Upper lobe of left lung (tissue), 6 donors: Measurements from ENCODE around the gene SUN1. TPM values are rescaled to one million over a fixed set of nuclear protein-coding genes. Genes with fewer than 3 reads are reported as not detected.

Source experiments
- ATAC-seq, 2 donors: fragments of 200-7000 bp; cut with Tn5 transposase; one replicate each; pipeline ENCODE4 v1.9.1; 2022; ENCODE audit warnings: mild to moderate bottlenecking in 2 of 2, moderate library complexity in 2 of 2; ENCODE audit not compliant: low FRiP score in 2 of 2
- DNase-seq, 2 donors: peaks; one replicate each; pipeline ENCODE4 v3.0.0-alpha.2; 2019 to 2020
- H3K27ac ChIP-seq, 4 donors: fragments of 200-600 bp; sonication (generic); one replicate each; pipeline ENCODE4 v1.5.1; 2016 to 2019
- H3K27me3 ChIP-seq, 4 donors: fragments of 200-600 bp; sonication (generic); one replicate each; pipeline ENCODE4 v1.5.1; 2017 to 2019
- H3K36me3 ChIP-seq, 4 donors: fragments of 200-600 bp; sonication (generic); one replicate each; pipeline ENCODE4 v1.5.1; 2016 to 2019
- H3K4me1 ChIP-seq, 4 donors: fragments of 200-600 bp; sonication (generic); one replicate each; pipeline ENCODE4 v1.5.1; 2018 to 2019
- H3K4me3 ChIP-seq, 4 donors: fragments of 200-600 bp; sonication (generic); one replicate each; pipeline ENCODE4 v1.5.1; 2017 to 2019; ENCODE audit warnings: mild to moderate bottlenecking in 2 of 4, moderate library complexity in 1 of 4
- H3K9me3 ChIP-seq, 4 donors: fragments of 200-600 bp; sonication (generic); one replicate each; pipeline ENCODE4 v1.5.1; 2018 to 2019
- EP300 ChIP-seq, 4 donors: sonication (generic); formaldehyde crosslinking; IDR thresholded peaks; one replicate each; pipeline ENCODE4 v1.5.1; 2017; ENCODE audit warnings: antibody characterized with exemption in 4 of 4, control low read depth in 2 of 4
- POLR2A ChIP-seq, 4 donors: fragments of 450-650 bp; IDR thresholded peaks; one replicate each; pipeline ENCODE4 v1.5.1; 2016 to 2017; ENCODE audit warnings: antibody characterized with exemption in 4 of 4, mild to moderate bottlenecking in 2 of 4
- POLR2AphosphoS5 ChIP-seq, 2 donors: sonication (generic); formaldehyde crosslinking; IDR thresholded peaks; one replicate each; pipeline ENCODE4 v1.5.1; 2017; ENCODE audit warnings: antibody characterized with exemption in 2 of 2
- WGBS, 2 donors: methylation state at CpG; one replicate each; pipeline ENCODE4 v1.1.5; 2017 to 2018; 5-methylcytosine and 5-hydroxymethylcytosine counted together
- total RNA-seq, 6 donors: library from RNA; depleted of rRNA in 4 of 6; stranded (reverse); fragments of >200 nt in 4 of 6; gene quantifications; one replicate each; pipeline versions ENCODE4 v1.1.0 to v1.2.1, GENCODE V29; 2016 to 2021
- TF ChIP-seq, protein P1 (sequence below), 6 experiments: fragments of 450-650 bp in 4 of 6; fragments of 200-600 bp in 2 of 6; sonication (generic) in 2 of 6; IDR thresholded peaks; one replicate each; pipeline ENCODE4 v1.5.1; 2016 to 2019; ENCODE audit warnings: antibody characterized with exemption in 6 of 6
- donor health status: DM: no; HTN: no; CAD: no; lungs with moderate emphysema.
- donor health status: DM: no; HTN: yes; CAD: no; lungs with severe emphysema.

Gene SUN1
- total RNA-seq, 6 donors from 2014 or later: 107 to 196 (median 127) TPM

DNA sequence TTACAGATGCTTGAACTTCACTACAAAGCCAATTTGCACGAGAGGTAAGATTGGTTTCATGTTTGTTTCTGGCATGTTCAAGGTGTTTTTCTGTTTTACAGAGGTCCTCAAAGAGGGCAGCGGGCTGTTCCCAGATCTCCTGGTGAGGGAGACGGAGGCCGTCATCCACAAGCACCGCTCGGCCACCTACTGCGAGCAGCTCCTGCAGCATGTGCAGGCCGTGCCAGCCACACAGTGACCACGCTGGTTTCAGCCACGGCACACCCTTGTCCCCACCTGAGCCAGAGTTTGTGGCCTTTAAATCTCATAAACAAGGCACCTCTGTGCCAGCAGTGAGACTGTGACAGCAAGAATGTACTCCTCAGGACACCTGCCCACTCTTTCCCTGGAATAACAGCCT is 46.9 kb upstream of the SUN1 start:
- Histone ChIP-seq H3K27me3 (no peaks in the 10 kb centered on the region), H3K4me3 (no peak overlapping the region), H3K27ac (no peak overlapping the region), H3K9me3 (no peaks in the 10 kb centered on the region), H3K4me1 (peaks cover 0 to 5% (median 2%) of the 10 kb centered on the region in 4 donors), H3K36me3 (peaks cover 0 to 41% (median 23%) of the 10 kb centered on the region in 4 donors)
- 91 to 97% methylated on average over 9 to 10 of the region's 10 CpGs for WGBS, 2 donors
- TF ChIP-seq POLR2AphosphoS5 (IDR thresholded peaks at IDR 0.05) (no peak), POLR2A (IDR thresholded peaks at IDR 0.05) (no peak), EP300 (IDR thresholded peaks at IDR 0.05) (no peak)
- TF ChIP-seq, protein P1, sequence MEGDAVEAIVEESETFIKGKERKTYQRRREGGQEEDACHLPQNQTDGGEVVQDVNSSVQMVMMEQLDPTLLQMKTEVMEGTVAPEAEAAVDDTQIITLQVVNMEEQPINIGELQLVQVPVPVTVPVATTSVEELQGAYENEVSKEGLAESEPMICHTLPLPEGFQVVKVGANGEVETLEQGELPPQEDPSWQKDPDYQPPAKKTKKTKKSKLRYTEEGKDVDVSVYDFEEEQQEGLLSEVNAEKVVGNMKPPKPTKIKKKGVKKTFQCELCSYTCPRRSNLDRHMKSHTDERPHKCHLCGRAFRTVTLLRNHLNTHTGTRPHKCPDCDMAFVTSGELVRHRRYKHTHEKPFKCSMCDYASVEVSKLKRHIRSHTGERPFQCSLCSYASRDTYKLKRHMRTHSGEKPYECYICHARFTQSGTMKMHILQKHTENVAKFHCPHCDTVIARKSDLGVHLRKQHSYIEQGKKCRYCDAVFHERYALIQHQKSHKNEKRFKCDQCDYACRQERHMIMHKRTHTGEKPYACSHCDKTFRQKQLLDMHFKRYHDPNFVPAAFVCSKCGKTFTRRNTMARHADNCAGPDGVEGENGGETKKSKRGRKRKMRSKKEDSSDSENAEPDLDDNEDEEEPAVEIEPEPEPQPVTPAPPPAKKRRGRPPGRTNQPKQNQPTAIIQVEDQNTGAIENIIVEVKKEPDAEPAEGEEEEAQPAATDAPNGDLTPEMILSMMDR (IDR thresholded peaks at IDR 0.05): no peak
- DNase-seq: no peak
- no peak for ATAC-seq

DNA sequence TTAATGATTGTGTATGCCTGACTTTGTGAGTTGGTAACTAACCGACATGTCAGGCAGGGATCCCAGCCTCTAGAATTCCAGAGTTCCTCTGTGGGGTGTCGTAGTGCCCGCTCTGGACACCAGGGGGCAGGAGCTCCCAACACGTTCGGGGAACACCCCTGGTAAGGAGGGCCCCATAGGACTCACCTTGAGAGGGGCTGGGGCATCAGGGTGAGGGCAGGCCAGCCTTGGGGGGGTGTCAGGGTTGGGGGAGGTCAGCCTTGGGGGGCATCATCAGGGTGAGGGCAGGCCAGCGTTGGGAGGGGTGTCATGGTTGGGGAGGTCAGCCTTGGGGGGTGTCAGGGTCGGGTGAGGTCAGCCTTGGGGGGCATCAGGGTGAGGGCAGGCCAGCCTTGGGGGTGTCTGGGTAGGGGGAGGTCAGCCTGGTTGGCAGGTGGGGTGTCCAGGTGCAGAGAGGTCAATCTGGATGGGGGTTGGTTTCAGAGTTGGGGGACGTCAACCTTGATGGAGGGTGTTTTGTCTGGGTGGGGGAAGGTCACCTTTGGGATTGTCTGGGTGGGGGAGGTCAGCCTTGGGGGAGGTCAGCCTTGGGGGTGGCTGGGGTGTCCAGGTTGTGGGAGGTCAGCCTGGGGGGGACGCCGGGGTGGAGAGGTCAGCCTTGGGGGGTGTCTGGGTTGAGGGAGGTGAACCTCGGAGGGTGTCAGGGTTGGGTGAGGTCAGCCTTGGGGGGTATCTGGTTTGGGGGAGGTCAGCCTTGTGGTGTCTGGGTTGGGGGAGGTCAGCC is 45.6 kb upstream of the SUN1 start:
- Histone ChIP-seq H3K27ac (no peak overlapping the region), H3K4me3 (no peak overlapping the region), H3K36me3 (peaks cover 0 to 33% (median 23%) of the 10 kb centered on the region in 4 donors), H3K9me3 (no peaks in the 10 kb centered on the region), H3K4me1 (peaks cover 0 to 5% (median 2%) of the 10 kb centered on the region in 4 donors), H3K27me3 (no peaks in the 10 kb centered on the region)
- DNase-seq (peak; percentile 59 to 66), ATAC-seq (peak; percentile 81 to 86)
- 43 to 52% methylated on average over 8 of the region's 11 CpGs for WGBS, 2 donors
- no peak for TF ChIP-seq POLR2A (IDR thresholded peaks at IDR 0.05)
- TF ChIP-seq, protein P1 (IDR thresholded peaks at IDR 0.05): peak; percentile 79 to 86 (median 84)

GRCh38 chr7:787332-788240 is 44.7 kb upstream of the SUN1 start:
- WGBS, 2 donors: 96 to 100% methylated on average over 3 to 27 of the region's 27 CpGs
- ATAC-seq (peak in 1 of 2 donors; percentile 9), DNase-seq (peak in 1 of 2 donors; percentile 49)
- Histone ChIP-seq H3K4me1 (peaks cover 0 to 5% (median 2%) of the 10 kb centered on the region in 4 donors), H3K27me3 (no peaks in the 10 kb centered on the region), H3K4me3 (no peak overlapping the region), H3K27ac (no peak overlapping the region), H3K36me3 (peaks cover 0 to 30% (median 23%) of the 10 kb centered on the region in 4 donors), H3K9me3 (no peaks in the 10 kb centered on the region)
- TF ChIP-seq EP300 (IDR thresholded peaks at IDR 0.05) (no peak), POLR2A (IDR thresholded peaks at IDR 0.05) (no peak), POLR2AphosphoS5 (IDR thresholded peaks at IDR 0.05) (no peak)
- TF ChIP-seq, protein P1 (IDR thresholded peaks at IDR 0.05): no peak

DNA sequence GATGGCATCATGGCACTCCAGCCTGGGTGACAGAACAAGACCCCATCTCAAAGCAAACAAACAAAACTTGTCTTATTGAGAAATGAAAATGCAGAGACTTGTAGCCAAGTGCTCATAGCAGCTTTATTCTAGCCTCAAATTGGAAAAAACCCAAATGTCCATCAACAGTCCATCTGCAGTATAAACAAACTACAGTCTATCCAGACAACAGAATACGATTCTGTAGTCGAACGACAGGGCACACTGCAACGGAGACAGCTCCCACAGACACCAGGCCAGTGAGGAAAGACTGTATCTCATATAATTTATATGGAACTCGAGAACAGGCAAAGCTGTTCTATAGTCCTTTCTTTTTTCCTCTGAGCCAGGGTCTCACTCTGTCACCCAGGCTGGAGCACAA is 40.8 kb upstream of the SUN1 start:
- Histone ChIP-seq H3K36me3 (no peaks in the 10 kb centered on the region), H3K4me1 (peaks cover 0 to 1% (median under 1%) of the 10 kb centered on the region in 4 donors), H3K27ac (no peak overlapping the region), H3K27me3 (no peaks in the 10 kb centered on the region), H3K4me3 (no peak overlapping the region), H3K9me3 (no peaks in the 10 kb centered on the region)
- no peak for TF ChIP-seq EP300 (IDR thresholded peaks at IDR 0.05)
- WGBS, 2 donors: 80 to 81% methylated on average over 5 of the region's 5 CpGs
- no peak for DNase-seq
- ATAC-seq: no peak

DNA sequence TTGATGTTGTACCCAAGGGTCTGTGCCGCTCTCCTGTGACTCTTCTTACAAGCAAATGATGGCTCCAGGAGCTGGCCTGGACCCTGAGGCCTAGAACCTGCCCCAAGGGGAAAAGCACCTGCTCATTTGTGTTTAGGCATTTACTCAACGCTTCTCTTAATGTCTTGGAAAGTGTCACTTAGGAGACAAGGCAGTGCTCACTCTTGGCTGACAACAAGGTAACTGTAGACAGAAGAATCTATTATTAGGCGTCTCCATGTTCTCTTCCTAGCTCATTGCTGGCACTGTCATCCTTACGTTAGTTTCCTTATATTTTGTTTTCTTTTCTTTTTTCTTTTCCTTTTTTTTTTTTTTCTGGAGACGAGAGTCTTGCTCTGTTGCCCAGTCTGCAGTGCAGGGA is 38.1 kb upstream of the SUN1 start:
- no peak for TF ChIP-seq POLR2A (IDR thresholded peaks at IDR 0.05)
- Histone ChIP-seq H3K9me3 (no peaks in the 10 kb centered on the region), H3K27me3 (no peaks in the 10 kb centered on the region), H3K4me1 (no peaks in the 10 kb centered on the region), H3K36me3 (no peaks in the 10 kb centered on the region), H3K27ac (no peak overlapping the region), H3K4me3 (no peak overlapping the region)
- no peak for ATAC-seq
- 89 to 98% methylated on average over 5 of the region's 5 CpGs for WGBS, 2 donors
- DNase-seq: no peak
